CD4-positive, alpha-beta T cell (primary cell): ENCODE measurements around the gene OR2G6. TPM values are rescaled to one million over a fixed set of nuclear protein-coding genes. Genes with fewer than 3 reads are reported as not detected.
"Not testable (repeated sequence)": the region's sequence is repeated elsewhere in the genome, so short reads cannot be mapped to it uniquely, and the experiment has no call there.

ENCODE experiments used
- ATAC-seq: fragments of 200-7000 bp; cut with Tn5 transposase; one replicate; pipeline ENCODE4 v1.10.0; 2022; ENCODE audit warnings: mild to moderate bottlenecking; ENCODE audit not compliant: poor library complexity
- CTCF ChIA-PET: fragments of 350-600 bp; sonication (Branson Sonifier 250); formaldehyde crosslinking; loops from one replicate; lab custom pipeline; 2021; ENCODE audit warnings: antibody characterized with exemption, inconsistent platforms; lab: Charles Lee
- POLR2A ChIA-PET: fragments of 350-600 bp; sonication (Branson Sonifier 250); formaldehyde crosslinking; loops from one replicate; lab custom pipeline; 2021; ENCODE audit warnings: antibody characterized with exemption, inconsistent platforms; lab: Charles Lee
- DNase-seq, 14 experiments: peaks; one replicate each; pipeline ENCODE4 v3.0.0-alpha.2; 2013 to 2020; ENCODE audit warnings: mixed read lengths in 2 of 14
- H3K27ac ChIP-seq, 2 donors: one replicate each; pipeline versions ENCODE4 v1.5.1 to v1.7.0; 2013; ENCODE audit warnings: low read length in 2 of 2, low read depth in 1 of 2, mild to moderate bottlenecking in 1 of 2
- H3K27me3 ChIP-seq, 2 experiments: 1 replicate in 1 of 2; 2 replicates in 1 of 2; pipeline versions ENCODE4 v1.6.1 to v1.7.0; 2013; ENCODE audit warnings: low read length in 2 of 2, control low read depth in 1 of 2, mild to moderate bottlenecking in 1 of 2, moderate library complexity in 1 of 2; ENCODE audit not compliant: insufficient read depth in 2 of 2, control insufficient read depth in 1 of 2
- H3K36me3 ChIP-seq: one replicate; pipeline ENCODE4 v1.6.1; 2013; ENCODE audit warnings: low read length, control low read depth; ENCODE audit not compliant: insufficient read depth
- H3K4me1 ChIP-seq: one replicate; pipeline ENCODE4 v1.6.1; 2013; ENCODE audit warnings: low read length, control low read depth; ENCODE audit not compliant: insufficient read depth
- H3K4me3 ChIP-seq: one replicate; pipeline ENCODE4 v1.5.1; 2013; ENCODE audit warnings: mild to moderate bottlenecking, low read length, moderate library complexity
- H3K9me3 ChIP-seq, 2 experiments: 1 replicate in 1 of 2; 2 replicates in 1 of 2; pipeline versions ENCODE4 v1.6.1 to v1.7.0; 2013; ENCODE audit warnings: low read length in 2 of 2, mild to moderate bottlenecking in 2 of 2, control low read depth in 1 of 2, moderate library complexity in 1 of 2; ENCODE audit not compliant: control insufficient read depth in 1 of 2, insufficient read depth in 1 of 2
- H3K27ac Mint-ChIP-seq: one replicate; pipeline ENCODE4 v1.8.0; 2020; ENCODE audit warnings: mixed read lengths
- H3K27me3 Mint-ChIP-seq: one replicate; pipeline ENCODE4 v1.8.0; 2021; ENCODE audit warnings: mixed read lengths
- H3K36me3 Mint-ChIP-seq: one replicate; pipeline ENCODE4 v1.8.0; 2021; ENCODE audit warnings: low read depth, mixed read lengths
- H3K4me1 Mint-ChIP-seq: one replicate; pipeline ENCODE4 v1.8.0; 2021; ENCODE audit warnings: low read depth, mixed read lengths
- H3K4me3 Mint-ChIP-seq: one replicate; pipeline ENCODE4 v1.8.0; 2020; ENCODE audit warnings: mild to moderate bottlenecking, mixed read lengths
- H3K9me3 Mint-ChIP-seq: one replicate; pipeline ENCODE4 v1.8.0; 2020; ENCODE audit warnings: mixed read lengths
- intact Hi-C, 2 experiments: fragments of 100-400 bp; cut with DNase I in 1 of 2; cut with micrococcal nuclease in 1 of 2; formaldehyde crosslinking; loops; one replicate each; pipeline versions ENCODE4 v1.15.1 to v1.9.0; 2023 to 2025; cut with DNase I, micrococcal nuclease
- polyA plus RNA-seq, 2 donors: library from polyadenylated mRNA; unstranded; fragments of 120-200 nt; gene quantifications; one replicate each; pipeline ENCODE4 v1.2.1, GENCODE V29; 2013
- total RNA-seq, 174 experiments: library from RNA in 2 of 174; stranded (reverse) in 2 of 174; gene quantifications; one replicate each; pipeline ENCODE4 v1.2.3 and lab custom pipeline; 2021 to 2026
- TF ChIP-seq, protein P1 (sequence below): fragments of 200-600 bp; IDR thresholded peaks from one replicate; pipeline ENCODE4 v1.8.0; 2022; ENCODE audit warnings: antibody characterized with exemption, mild to moderate bottlenecking

Gene OR2G6
- total RNA-seq (not detected), total RNA-seq (lab: John Stamatoyannopoulos, UW) (0 to 0.09 (median 0) reads per million in 172 experiments)
- not detected for polyA plus RNA-seq (2013, experiment 1 of 2)
- under 0.01 TPM for polyA plus RNA-seq (2013, experiment 2 of 2)

DNA sequence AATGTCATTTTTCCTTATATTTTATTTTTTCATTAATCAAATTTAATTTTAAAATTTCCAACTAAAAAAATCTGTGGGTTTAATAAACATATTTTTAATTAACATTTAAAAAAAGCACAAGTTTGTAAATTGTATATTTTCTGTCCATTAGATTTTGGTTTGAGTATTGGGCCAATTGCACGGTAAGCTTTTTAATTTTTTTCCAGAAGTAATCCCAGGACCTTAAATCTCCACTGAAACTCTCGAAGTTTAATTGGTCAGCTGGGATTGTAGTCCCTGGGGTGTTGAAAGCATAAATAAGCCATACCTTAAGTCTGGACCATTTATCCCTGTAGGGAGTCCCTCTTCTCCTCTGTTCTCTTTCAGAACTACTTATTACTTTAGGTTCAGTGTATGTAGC, at the start of gene OR2G6:
Gene OR2G6, plus strand, starts transcription at position 301 of the 400 bp plus-strand sequence. CDS start 13,574 bp downstream, outside the sequence.
- H3K9me3 Mint-ChIP-seq, ATAC-seq, H3K9me3 ChIP-seq, H3K27ac ChIP-seq, H3K36me3 Mint-ChIP-seq, DNase-seq, H3K4me1 Mint-ChIP-seq, H3K4me1 ChIP-seq, H3K4me3 ChIP-seq, H3K27ac Mint-ChIP-seq, intact Hi-C loops, CTCF ChIA-PET, POLR2A ChIA-PET, H3K27me3 Mint-ChIP-seq, H3K36me3 ChIP-seq, H3K4me3 Mint-ChIP-seq, H3K27me3 ChIP-seq: not testable (repeated sequence)

DNA sequence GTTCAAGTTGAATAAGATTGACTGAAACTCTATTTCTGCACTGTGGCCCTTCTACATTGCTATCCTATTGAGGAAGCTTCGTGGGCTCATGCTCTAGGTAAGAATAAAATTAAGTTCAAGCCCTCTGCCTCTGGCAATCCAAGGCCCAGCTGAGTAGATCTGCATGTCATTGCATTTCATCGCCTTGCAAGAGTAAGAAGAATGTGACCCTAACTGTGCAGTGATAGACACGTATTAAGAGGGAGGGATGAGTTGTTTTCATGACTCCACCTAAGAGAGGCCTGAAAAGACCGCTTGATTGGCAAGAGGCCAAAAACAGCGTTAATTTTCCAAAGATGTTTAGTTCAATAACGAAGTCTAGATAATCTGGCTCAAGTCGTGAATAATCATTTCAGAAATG, 48.8 kb upstream of the OR2G6 start:
- CTCF ChIA-PET, H3K27me3 ChIP-seq, ATAC-seq, H3K4me3 ChIP-seq, POLR2A ChIA-PET, H3K27ac ChIP-seq, H3K36me3 ChIP-seq, H3K4me1 Mint-ChIP-seq, H3K9me3 Mint-ChIP-seq, H3K36me3 Mint-ChIP-seq, H3K4me1 ChIP-seq, H3K4me3 Mint-ChIP-seq, H3K27me3 Mint-ChIP-seq, H3K9me3 ChIP-seq, intact Hi-C loops, DNase-seq, H3K27ac Mint-ChIP-seq: not testable (repeated sequence)

DNA sequence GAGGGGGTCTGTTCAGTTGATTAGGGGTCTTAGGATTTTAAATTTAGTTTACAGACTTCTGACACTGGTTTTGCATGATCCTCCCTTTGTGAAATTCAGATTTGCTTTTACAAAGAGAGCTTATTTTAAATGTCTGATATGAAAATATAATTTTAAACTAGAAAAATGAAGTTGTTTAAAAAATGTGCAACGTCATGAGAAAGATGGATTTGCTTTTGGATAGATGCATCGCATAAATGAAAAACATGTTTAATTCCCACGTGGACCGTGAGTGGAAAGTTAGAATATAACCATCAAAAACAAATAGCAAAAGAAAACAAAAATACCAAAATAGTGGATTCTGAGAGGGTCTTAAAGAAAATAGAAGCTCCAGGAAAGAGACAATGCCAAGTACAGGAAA, 36.7 kb upstream of the OR2G6 start:
- CTCF ChIA-PET: no interaction called here
- Histone ChIP-seq H3K36me3 (no peaks in the 10 kb centered on the region), H3K27ac (no peak overlapping the region), H3K4me3 (no peak overlapping the region), H3K9me3 (peaks cover 0 to 4% of the 10 kb centered on the region in 2 experiments), H3K27me3 (no peaks in the 10 kb centered on the region), H3K4me1 (no peaks in the 10 kb centered on the region)
- H3K27me3 Mint-ChIP-seq: no peaks in the 10 kb centered on the region
- no peak overlapping the region for H3K4me3 Mint-ChIP-seq
- DNase-seq (no peak), ATAC-seq (no peak)
- POLR2A ChIA-PET: no interaction called here
- no peaks in the 10 kb centered on the region for H3K36me3 Mint-ChIP-seq
- intact Hi-C loops: no loop called here
- H3K4me1 Mint-ChIP-seq: no peaks in the 10 kb centered on the region
- TF ChIP-seq, protein P1, sequence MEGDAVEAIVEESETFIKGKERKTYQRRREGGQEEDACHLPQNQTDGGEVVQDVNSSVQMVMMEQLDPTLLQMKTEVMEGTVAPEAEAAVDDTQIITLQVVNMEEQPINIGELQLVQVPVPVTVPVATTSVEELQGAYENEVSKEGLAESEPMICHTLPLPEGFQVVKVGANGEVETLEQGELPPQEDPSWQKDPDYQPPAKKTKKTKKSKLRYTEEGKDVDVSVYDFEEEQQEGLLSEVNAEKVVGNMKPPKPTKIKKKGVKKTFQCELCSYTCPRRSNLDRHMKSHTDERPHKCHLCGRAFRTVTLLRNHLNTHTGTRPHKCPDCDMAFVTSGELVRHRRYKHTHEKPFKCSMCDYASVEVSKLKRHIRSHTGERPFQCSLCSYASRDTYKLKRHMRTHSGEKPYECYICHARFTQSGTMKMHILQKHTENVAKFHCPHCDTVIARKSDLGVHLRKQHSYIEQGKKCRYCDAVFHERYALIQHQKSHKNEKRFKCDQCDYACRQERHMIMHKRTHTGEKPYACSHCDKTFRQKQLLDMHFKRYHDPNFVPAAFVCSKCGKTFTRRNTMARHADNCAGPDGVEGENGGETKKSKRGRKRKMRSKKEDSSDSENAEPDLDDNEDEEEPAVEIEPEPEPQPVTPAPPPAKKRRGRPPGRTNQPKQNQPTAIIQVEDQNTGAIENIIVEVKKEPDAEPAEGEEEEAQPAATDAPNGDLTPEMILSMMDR: no peak
- no peaks in the 10 kb centered on the region for H3K9me3 Mint-ChIP-seq
- no peak overlapping the region for H3K27ac Mint-ChIP-seq

DNA sequence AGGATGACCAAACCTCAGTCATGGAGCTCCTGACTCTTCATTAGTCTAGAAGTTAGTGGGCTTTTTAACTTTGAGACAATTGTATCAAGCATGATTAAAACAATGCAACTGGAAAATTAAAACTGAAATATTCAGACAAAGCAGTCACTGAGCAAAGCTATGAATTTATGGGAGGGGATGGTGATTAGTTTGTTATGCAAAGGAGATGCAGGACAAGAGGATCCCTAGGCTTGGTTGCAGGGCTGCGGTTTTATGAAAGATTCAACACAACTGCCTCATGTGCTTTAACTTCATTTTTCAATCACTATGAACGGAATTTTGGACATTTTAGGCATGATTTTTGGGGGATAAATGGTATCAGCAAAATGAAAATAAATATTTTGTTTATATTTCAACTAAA, 35.8 kb upstream of the OR2G6 start:
- H3K9me3 Mint-ChIP-seq, intact Hi-C loops: not testable (repeated sequence)

DNA sequence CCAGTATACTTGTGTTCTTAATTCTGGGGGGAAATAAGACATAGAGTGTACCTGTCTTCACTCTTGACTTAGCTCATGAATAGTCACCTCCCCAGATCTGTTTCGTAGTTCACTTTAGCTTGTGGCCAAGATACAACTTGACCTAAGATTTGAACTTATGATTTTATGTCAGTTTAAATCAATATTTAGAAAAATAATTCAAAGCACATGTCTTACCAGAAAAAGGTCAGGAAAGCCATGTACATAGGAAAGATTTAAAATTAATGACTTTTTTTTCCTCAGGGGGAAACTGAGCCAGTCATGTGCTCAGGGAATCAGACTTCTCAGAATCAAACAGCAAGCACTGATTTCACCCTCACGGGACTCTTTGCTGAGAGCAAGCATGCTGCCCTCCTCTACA, 34.8 kb upstream of the OR2G6 start, which contains the start of gene OR2T3:
Gene OR2T3, plus strand, starts transcription at position 301 of the 400 bp plus-strand sequence. Its CDS starts 0 bp downstream, at position 301.
- H3K9me3 ChIP-seq, H3K4me1 Mint-ChIP-seq, H3K27me3 Mint-ChIP-seq, H3K4me3 ChIP-seq, H3K4me1 ChIP-seq, H3K4me3 Mint-ChIP-seq, POLR2A ChIA-PET, H3K36me3 Mint-ChIP-seq, intact Hi-C loops, CTCF ChIA-PET, H3K36me3 ChIP-seq, H3K27ac Mint-ChIP-seq, H3K27ac ChIP-seq, DNase-seq, ATAC-seq, H3K27me3 ChIP-seq, H3K9me3 Mint-ChIP-seq: not testable (repeated sequence)

More for the DNA sequence above, 35.8 kb upstream of the OR2G6 start:
- CTCF ChIA-PET, H3K4me1 Mint-ChIP-seq, H3K9me3 ChIP-seq, H3K27me3 Mint-ChIP-seq, ATAC-seq, H3K36me3 ChIP-seq, H3K4me3 Mint-ChIP-seq, H3K27ac Mint-ChIP-seq, DNase-seq, H3K4me1 ChIP-seq, H3K36me3 Mint-ChIP-seq, H3K27ac ChIP-seq, H3K4me3 ChIP-seq, H3K27me3 ChIP-seq, POLR2A ChIA-PET: not testable (repeated sequence)

DNA sequence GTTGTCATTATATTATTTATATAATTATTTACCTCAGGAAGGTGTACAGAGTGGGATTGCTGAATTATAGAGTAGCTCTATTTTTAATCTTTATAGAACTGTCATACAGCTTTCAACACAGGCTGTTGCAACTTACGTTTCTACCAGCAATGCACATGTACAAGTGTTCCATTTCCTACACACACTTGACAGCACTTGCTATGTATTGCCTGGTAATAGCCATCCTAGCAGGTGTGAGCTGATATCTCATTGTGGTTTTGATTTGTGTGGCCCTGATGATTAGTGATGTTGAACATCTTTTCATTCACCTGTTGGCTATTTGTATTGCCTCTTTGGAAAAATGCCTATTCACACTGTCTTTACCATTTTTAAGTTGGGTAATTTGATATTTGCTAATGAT, 32.2 kb upstream of the OR2G6 start:
- H3K36me3 ChIP-seq, H3K4me3 ChIP-seq, H3K4me3 Mint-ChIP-seq, H3K27ac Mint-ChIP-seq, H3K27me3 Mint-ChIP-seq, POLR2A ChIA-PET, intact Hi-C loops, H3K4me1 Mint-ChIP-seq, ATAC-seq, H3K9me3 ChIP-seq, DNase-seq, H3K27ac ChIP-seq, CTCF ChIA-PET, H3K36me3 Mint-ChIP-seq, H3K9me3 Mint-ChIP-seq, H3K27me3 ChIP-seq, H3K4me1 ChIP-seq: not testable (repeated sequence)
